HepG2 (cell line): ENCODE data around the gene NAA16. TPM values are rescaled to one million over a fixed set of nuclear protein-coding genes. Genes with fewer than 3 reads are reported as not detected.

Source experiments
- ATAC-seq: fragments of 200-7000 bp; cut with Tn5 transposase; 3 replicates; pipeline ENCODE4 v1.9.1; 2020; ENCODE audit warnings: mild to moderate bottlenecking, moderate library complexity
- BruUV-seq: library from RNA; stranded (reverse); fragments of 400-500 nt; replicated peaks from 2 replicates; lab custom pipeline; 2021; lab: Mats Ljungman, UMichigan
- CTCF ChIA-PET: fragments of 300-600 bp; formaldehyde crosslinking; extraction: SDS; loops from one replicate; lab custom pipeline; 2021; ENCODE audit warnings: low total read pairs, inconsistent platforms, low intra/inter-chr PET ratio; lab: Yijun Ruan, JAX
- POLR2A ChIA-PET: fragments of 350-600 bp; sonication (Branson Sonifier 250); formaldehyde crosslinking; loops from one replicate; lab custom pipeline; 2020; ENCODE audit warnings: antibody characterized with exemption, inconsistent platforms; lab: Yijun Ruan, JAX
- DNase-seq: peaks from one replicate; pipeline ENCODE4 v3.0.0-alpha.2; 2015; ENCODE audit warnings: low spot score
- FAIRE-seq: peaks from 3 replicates; lab custom pipeline; 2011; peaks lifted over from hg19 to GRCh38; lab: Jason Lieb, UNC
- H2AFZ ChIP-seq: one replicate; pipeline ENCODE4 v1.6.1; 2011; ENCODE audit warnings: low read length, inconsistent platforms
- H3K27ac ChIP-seq: fragments of 300-600 bp; 3 replicates; pipeline ENCODE4 v1.8.0; 2011; ENCODE audit warnings: mixed run types, mild to moderate bottlenecking, mixed read lengths, low read length, inconsistent platforms; ENCODE audit not compliant: insufficient read depth; ENCODE audit errors: extremely low read length
- H3K27me3 ChIP-seq, 2 experiments: fragments of 200-600 bp in 1 of 2; 2 replicates in 1 of 2; 3 replicates in 1 of 2; pipeline versions ENCODE4 v1.6.0 to v1.8.0; 2011; ENCODE audit warnings: low read length in 2 of 2, mild to moderate bottlenecking in 2 of 2, moderate library complexity in 2 of 2, inconsistent platforms in 1 of 2; ENCODE audit not compliant: insufficient read depth in 2 of 2, control insufficient read depth in 1 of 2
- H3K36me3 ChIP-seq, 2 experiments: fragments of 200-600 bp in 1 of 2; replicated peaks in 1 of 2; 2 replicates in 1 of 2; 3 replicates in 1 of 2; pipeline versions ENCODE4 v1.5.1 to v1.8.0; 2011; ENCODE audit warnings: low read length in 2 of 2, inconsistent platforms in 1 of 2; ENCODE audit not compliant: insufficient read depth in 2 of 2, control insufficient read depth in 1 of 2
- H3K4me1 ChIP-seq: 2 replicates; pipeline ENCODE4 v1.5.1; 2012; ENCODE audit warnings: low read length, inconsistent platforms; ENCODE audit not compliant: insufficient read depth
- H3K4me2 ChIP-seq: 2 replicates; pipeline ENCODE4 v1.6.0; 2011; ENCODE audit warnings: low read depth, low read length, inconsistent platforms
- H3K4me3 ChIP-seq, 3 experiments: fragments of 200-600 bp in 1 of 3; sonication (generic), shearing (Covaris generic) in 1 of 3; replicated peaks in 1 of 3; 2 replicates each; pipeline ENCODE4 v1.5.1; 2011 to 2016; ENCODE audit warnings: low read length in 3 of 3, inconsistent platforms in 2 of 3, low read depth in 2 of 3, mild to moderate bottlenecking in 2 of 3, control low read depth in 1 of 3, mixed read lengths in 1 of 3; ENCODE audit not compliant: insufficient read depth in 1 of 3
- H3K79me2 ChIP-seq: one replicate; pipeline ENCODE4 v1.6.1; 2011; ENCODE audit warnings: low read length, inconsistent platforms; ENCODE audit not compliant: insufficient read depth
- H3K9ac ChIP-seq: 2 replicates; pipeline ENCODE4 v1.6.0; 2011; ENCODE audit warnings: mild to moderate bottlenecking, low read depth, low read length, inconsistent platforms; ENCODE audit not compliant: insufficient read depth
- H3K9me3 ChIP-seq: 2 replicates; pipeline ENCODE4 v1.5.1; 2012; ENCODE audit warnings: mild to moderate bottlenecking, low read length
- H4K20me1 ChIP-seq: 2 replicates; pipeline ENCODE4 v1.6.0; 2011; ENCODE audit warnings: inconsistent platforms, mild to moderate bottlenecking, low read length, moderate library complexity; ENCODE audit not compliant: insufficient read depth
- ELK4 ChIP-seq: sonication (generic); formaldehyde crosslinking; IDR thresholded peaks from 2 replicates; pipeline ENCODE4 v1.9.0; 2021; ENCODE audit warnings: missing genetic modification reagents, borderline replicate concordance
- ERF ChIP-seq: IDR thresholded peaks from 2 replicates; pipeline ENCODE4 v1.6.1; 2018; ENCODE audit warnings: missing biosample characterization, missing genetic modification reagents
- FOSL2 ChIP-seq: sonication (generic); formaldehyde crosslinking; IDR thresholded peaks from 2 replicates; pipeline ENCODE4 v1.4.0; 2020; ENCODE audit warnings: missing genetic modification reagents
- MEF2D ChIP-seq: sonication (generic); formaldehyde crosslinking; IDR thresholded peaks from 2 replicates; pipeline ENCODE4 v1.5.1; 2020; ENCODE audit warnings: mild to moderate bottlenecking, missing genetic modification reagents
- SOX5 ChIP-seq: IDR thresholded peaks from 2 replicates; pipeline ENCODE4 v1.6.1; 2016; ENCODE audit warnings: borderline replicate concordance
- ZFAT ChIP-seq: sonication (generic); formaldehyde crosslinking; conservative IDR thresholded peaks from 2 replicates; pipeline ENCODE4 v1.8.1; 2023; ENCODE audit warnings: missing genetic modification reagents, inconsistent platforms
- ZFP36L1 ChIP-seq: sonication (generic); formaldehyde crosslinking; IDR thresholded peaks from 2 replicates; pipeline ENCODE4 v1.8.0; 2022; ENCODE audit warnings: mild to moderate bottlenecking, missing genetic modification reagents, moderate library complexity
- ZFP91 ChIP-seq: sonication (generic); formaldehyde crosslinking; IDR thresholded peaks from 2 replicates; pipeline ENCODE4 v1.9.0; 2022; ENCODE audit warnings: missing genetic modification reagents, mild to moderate bottlenecking, borderline replicate concordance
- ZNF124 ChIP-seq: sonication (generic); formaldehyde crosslinking; IDR thresholded peaks from 2 replicates; pipeline ENCODE4 v1.4.0; 2020; ENCODE audit warnings: missing genetic modification reagents
- ZNF180 ChIP-seq: sonication (generic); formaldehyde crosslinking; IDR thresholded peaks from 2 replicates; pipeline ENCODE4 v1.4.0; 2020; ENCODE audit warnings: low read depth, missing genetic modification reagents, borderline replicate concordance
- ZNF232 ChIP-seq: sonication (generic); formaldehyde crosslinking; IDR thresholded peaks from 2 replicates; pipeline ENCODE4 v1.4.0; 2020; ENCODE audit warnings: missing genetic modification reagents, borderline replicate concordance
- ZNF276 ChIP-seq: sonication (generic); formaldehyde crosslinking; IDR thresholded peaks from 2 replicates; pipeline ENCODE4 v1.4.0; 2020; ENCODE audit warnings: mild to moderate bottlenecking, low read depth, missing genetic modification reagents
- ZNF431 ChIP-seq: sonication (generic); formaldehyde crosslinking; IDR thresholded peaks from 2 replicates; pipeline ENCODE4 v1.9.0; 2022; ENCODE audit warnings: missing genetic modification reagents, low read depth, mild to moderate bottlenecking, borderline replicate concordance
- ZNF441 ChIP-seq: sonication (generic); formaldehyde crosslinking; IDR thresholded peaks from 2 replicates; pipeline ENCODE4 v1.7.0; 2021; ENCODE audit warnings: missing genetic modification reagents, borderline replicate concordance
- ZNF761 ChIP-seq: sonication (generic); formaldehyde crosslinking; conservative IDR thresholded peaks from 2 replicates; pipeline ENCODE4 v1.4.0; 2020; ENCODE audit warnings: mild to moderate bottlenecking, missing genetic modification reagents
- ZNF780A ChIP-seq: sonication (generic); formaldehyde crosslinking; IDR thresholded peaks from 2 replicates; pipeline ENCODE4 v1.8.0; 2022; ENCODE audit warnings: mild to moderate bottlenecking, missing genetic modification reagents, moderate library complexity
- WGBS: methylation state at CpG from one replicate; pipeline ENCODE4 v1.1.6; 2017; ENCODE audit warnings: low lambda C conversion rate; 5-methylcytosine and 5-hydroxymethylcytosine counted together
- in situ Hi-C: cut with HindIII; loops from 2 replicates; pipeline ENCODE4 v1.10.0; 2017; ENCODE audit warnings: low pct_unique_long_range_greater_than_20kb; ENCODE audit not compliant: extremely low pct_ligation_motif_present
- intact Hi-C: fragments of 100-400 bp; cut with micrococcal nuclease; formaldehyde crosslinking; loops from one replicate; pipeline ENCODE4 v1.10.0; 2022; ENCODE audit not compliant: unreplicated experiment
- polyA plus RNA-seq, 8 experiments: library from polyadenylated mRNA; depleted of rRNA in 3 of 8; stranded (reverse) in 7 of 8; unstranded in 1 of 8; fragments of >200 nt; fragmentation: Illumina TruSeq in 4 of 8; extraction: Trizol in 4 of 8; gene quantifications; 2 replicates each; pipeline versions ENCODE4 v1.2.1 to v1.2.3, GENCODE V29; 2011 to 2016; ENCODE audit warnings: low read depth in 4 of 8, missing spikeins in 1 of 8, mixed read lengths in 1 of 8; ENCODE audit not compliant: insufficient read depth in 1 of 8
- total RNA-seq, 5 experiments: library from RNA; depleted of rRNA; stranded (reverse); fragments of >200 nt; fragmentation: Illumina TruSeq; extraction: Trizol; gene quantifications; 2 replicates each; pipeline ENCODE4 v1.2.3, GENCODE V29; 2016; ENCODE audit warnings: low read depth in 1 of 5

NAA16 gene
- total and polyA plus RNA-seq, 2 of the 13 experiments (the other 11 are each of a cell fraction or from before 2014, with no cell fraction given) = 9.2 to 15.1 TPM

GRCh38 chr13:41356786-41357185, 45.7 kb downstream of the NAA16 start:
- ChIA-PET CTCF (no interaction called here), POLR2A (no interaction called here)
- Histone ChIP-seq H3K9ac (no peak overlapping the region), H4K20me1 (no peaks in the 10 kb centered on the region), H3K4me1 (peaks cover 29% of the 10 kb centered on the region), H3K4me2 (no peak overlapping the region), H3K4me3 (no peak overlapping the region), H2AFZ (no peak overlapping the region), H3K9me3 (no peaks in the 10 kb centered on the region), H3K27me3 (no peaks in the 10 kb centered on the region), H3K79me2 (peaks cover 2% of the 10 kb centered on the region), H3K36me3 (peaks cover 14 to 33% of the 10 kb centered on the region in 2 experiments), H3K27ac (no peak overlapping the region)
- intact Hi-C loops = no loop called here
- WGBS = 99% methylated on average over 6 of the region's 6 CpGs
- no peak for FAIRE-seq
- ATAC-seq = no peak
- in situ Hi-C loops = no loop called here
- DNase-seq = no peak
- TF ChIP-seq ZNF431 (CRISPR knock-in tag) (no peak), MEF2D (CRISPR knock-in tag) (no peak), ZNF276 (CRISPR knock-in tag) (no peak), ERF (no peak)
- no TSS peak for BruUV-seq

DNA sequence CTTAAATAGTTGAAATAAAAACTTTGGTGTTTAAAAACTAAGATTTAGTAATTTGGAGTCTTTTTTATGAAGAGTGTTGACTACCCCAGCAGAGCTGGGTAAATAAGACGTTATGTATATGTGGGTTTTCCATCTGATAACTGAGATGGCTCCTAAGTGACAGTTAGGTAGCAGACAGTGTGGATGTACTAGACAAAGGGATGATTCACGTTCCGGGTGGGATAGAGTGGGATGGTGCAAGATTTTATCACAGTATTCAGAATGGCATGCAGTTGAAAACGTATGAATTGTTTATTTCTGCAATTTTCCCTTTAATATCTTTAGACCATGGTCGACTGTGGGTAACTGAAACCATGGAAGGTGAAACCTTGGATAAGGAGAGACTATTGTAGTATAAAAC, 50.4 kb downstream of the NAA16 start:
- Histone ChIP-seq H2AFZ (no peak overlapping the region), H3K36me3 (peaks cover 11 to 58% of the 10 kb centered on the region in 2 experiments), H3K79me2 (no peaks in the 10 kb centered on the region), H3K4me3 (no peak overlapping the region), H3K27ac (no peak overlapping the region), H3K27me3 (no peaks in the 10 kb centered on the region), H3K9me3 (no peaks in the 10 kb centered on the region), H3K4me1 (peaks cover 18% of the 10 kb centered on the region), H3K9ac (no peak overlapping the region), H4K20me1 (no peaks in the 10 kb centered on the region), H3K4me2 (no peak overlapping the region)
- no TSS peak for BruUV-seq
- in situ Hi-C loops = no loop called here
- intact Hi-C loops = no loop called here
- DNase-seq = no peak
- CTCF ChIA-PET = no interaction called here
- WGBS = 56% methylated on average over 5 of the region's 5 CpGs
- POLR2A ChIA-PET = no interaction called here
- no peak for ATAC-seq
- no peak for FAIRE-seq
- TF ChIP-seq ZNF180 (CRISPR knock-in tag) (no peak), ZNF232 (CRISPR knock-in tag) (no peak), ZNF441 (CRISPR knock-in tag) (no peak), ZFAT (CRISPR knock-in tag) (no peak), FOSL2 (CRISPR knock-in tag) (no peak), ZNF124 (CRISPR knock-in tag) (no peak), ZFP36L1 (CRISPR knock-in tag) (no peak), ZNF761 (CRISPR knock-in tag) (no peak), ELK4 (no peak), ZFP91 (no peak), SOX5 (CRISPR knock-in tag) (no peak), ZNF780A (no peak)
